H9 (cell line): Measurements from ENCODE around the gene CD2AP. TPM values are rescaled to one million over a fixed set of nuclear protein-coding genes. Genes with fewer than 3 reads are reported as not detected.

Source experiments
- DNase-seq: peaks from one replicate; pipeline ENCODE4 v3.0.0-alpha.2; 2017
- H2AFZ ChIP-seq: one replicate; pipeline ENCODE4 v1.6.1; 2013; ENCODE audit warnings: mild to moderate bottlenecking, low read length, control low read depth, moderate library complexity
- H2AK5ac ChIP-seq: 2 replicates; pipeline ENCODE4 v1.6.1; 2013; ENCODE audit warnings: low read length, control low read depth, mixed read lengths; ENCODE audit not compliant: insufficient read length
- H2BK120ac ChIP-seq: one replicate; pipeline ENCODE4 v1.6.1; 2013; ENCODE audit warnings: low read depth, mild to moderate bottlenecking, low read length, control low read depth, inconsistent platforms; ENCODE audit not compliant: poor library complexity, severe bottlenecking
- H2BK12ac ChIP-seq: 2 replicates; pipeline ENCODE4 v1.6.1; 2013; ENCODE audit warnings: low read length, control low read depth, mixed read lengths, low read depth; ENCODE audit not compliant: insufficient read length
- H2BK15ac ChIP-seq: 2 replicates; pipeline ENCODE4 v1.6.1; 2013; ENCODE audit warnings: low read depth, low read length, control low read depth
- H2BK20ac ChIP-seq: one replicate; pipeline ENCODE4 v1.6.1; 2013; ENCODE audit warnings: low read depth, mild to moderate bottlenecking, low read length, control low read depth, inconsistent platforms; ENCODE audit not compliant: poor library complexity, severe bottlenecking
- H2BK5ac ChIP-seq: 2 replicates; pipeline ENCODE4 v1.6.1; 2013; ENCODE audit warnings: low read length, control low read depth, mixed read lengths; ENCODE audit not compliant: insufficient read length
- H3K14ac ChIP-seq: 2 replicates; pipeline ENCODE4 v1.6.1; 2013; ENCODE audit warnings: low read length, control low read depth; ENCODE audit not compliant: insufficient read depth
- H3K18ac ChIP-seq: 2 replicates; pipeline ENCODE4 v1.6.1; 2013; ENCODE audit warnings: low read depth, mild to moderate bottlenecking, mixed read lengths, low read length, control low read depth; ENCODE audit not compliant: insufficient read length
- H3K23ac ChIP-seq: 2 replicates; pipeline ENCODE4 v1.6.1; 2013; ENCODE audit warnings: low read length, control low read depth, mixed read lengths, low read depth; ENCODE audit not compliant: insufficient read length
- H3K23me2 ChIP-seq: 2 replicates; pipeline ENCODE4 v1.6.1; 2013; ENCODE audit warnings: low read depth, mild to moderate bottlenecking, mixed read lengths, low read length, control low read depth; ENCODE audit not compliant: insufficient read length, poor library complexity, severe bottlenecking
- H3K27ac ChIP-seq: 2 replicates; pipeline ENCODE4 v1.5.1; 2013; ENCODE audit warnings: low read length, control low read depth, mixed read lengths, low read depth; ENCODE audit not compliant: insufficient read length
- H3K27me3 ChIP-seq: 2 replicates; pipeline ENCODE4 v1.6.1; 2013; ENCODE audit warnings: low read length, control low read depth, inconsistent platforms; ENCODE audit not compliant: insufficient read depth
- H3K4ac ChIP-seq: 2 replicates; pipeline ENCODE4 v1.6.1; 2013; ENCODE audit warnings: low read depth, mild to moderate bottlenecking, control low read depth, inconsistent platforms, low read length, moderate library complexity
- H3K4me1 ChIP-seq: 2 replicates; pipeline ENCODE4 v1.6.1; 2013; ENCODE audit warnings: low read length, control low read depth, inconsistent platforms; ENCODE audit not compliant: insufficient read depth
- H3K4me2 ChIP-seq: 2 replicates; pipeline ENCODE4 v1.6.1; 2013; ENCODE audit warnings: low read length, control low read depth, mixed read lengths; ENCODE audit not compliant: insufficient read length, insufficient read depth
- H3K56ac ChIP-seq: 2 replicates; pipeline ENCODE4 v1.6.1; 2013; ENCODE audit warnings: low read depth, mild to moderate bottlenecking, mixed read lengths, low read length, control low read depth; ENCODE audit not compliant: insufficient read length
- H3K79me1 ChIP-seq: 2 replicates; pipeline ENCODE4 v1.6.1; 2013; ENCODE audit warnings: low read depth, mild to moderate bottlenecking, moderate library complexity, low read length, control low read depth, inconsistent platforms; ENCODE audit not compliant: insufficient read depth, poor library complexity, severe bottlenecking
- H3K79me2 ChIP-seq: 2 replicates; pipeline ENCODE4 v1.6.1; 2013; ENCODE audit warnings: low read length, control low read depth, inconsistent platforms; ENCODE audit not compliant: insufficient read depth
- H3K9ac ChIP-seq: 2 replicates; pipeline ENCODE4 v1.6.1; 2013; ENCODE audit warnings: low read length, control low read depth, mixed read lengths; ENCODE audit not compliant: insufficient read length; ENCODE audit errors: extremely low read depth
- H3K9me3 ChIP-seq: one replicate; pipeline ENCODE4 v1.6.1; 2013; ENCODE audit warnings: low read depth, low read length, inconsistent platforms; ENCODE audit not compliant: control insufficient read depth
- H3T11ph ChIP-seq: one replicate; pipeline ENCODE4 v1.6.1; 2013; ENCODE audit warnings: mild to moderate bottlenecking, low read length, control low read depth, inconsistent platforms
- H4K20me1 ChIP-seq: one replicate; pipeline ENCODE4 v1.6.1; 2013; ENCODE audit not compliant: control insufficient read depth, insufficient read length, insufficient read depth
- H4K5ac ChIP-seq: 2 replicates; pipeline ENCODE4 v1.6.1; 2013; ENCODE audit warnings: low read depth, mild to moderate bottlenecking, mixed read lengths, low read length, control low read depth; ENCODE audit not compliant: insufficient read length
- H4K8ac ChIP-seq: replicated peaks from 2 replicates; pipeline ENCODE4 v1.6.1; 2013; ENCODE audit warnings: low read length, control low read depth, mixed read lengths, low read depth; ENCODE audit not compliant: insufficient read length
- H4K91ac ChIP-seq: 2 replicates; pipeline ENCODE4 v1.6.1; 2013; ENCODE audit warnings: low read depth, mild to moderate bottlenecking, moderate library complexity, mixed read lengths, low read length, control low read depth; ENCODE audit not compliant: insufficient read length
- H3K27ac Mint-ChIP-seq, 3 experiments: 2 replicates in 2 of 3; 3 replicates in 1 of 3; pipeline ENCODE4 v1.8.0; 2020 to 2021; ENCODE audit warnings: mixed read lengths in 3 of 3, mild to moderate bottlenecking in 1 of 3, moderate library complexity in 1 of 3
- H3K27me3 Mint-ChIP-seq: 2 replicates; pipeline ENCODE4 v1.8.0; 2021; ENCODE audit warnings: low read depth, mild to moderate bottlenecking, moderate library complexity, mixed read lengths
- H3K36me3 Mint-ChIP-seq, 3 experiments: 2 replicates in 2 of 3; 3 replicates in 1 of 3; pipeline ENCODE4 v1.8.0; 2020 to 2021; ENCODE audit warnings: low read depth in 3 of 3, mixed read lengths in 3 of 3; ENCODE audit not compliant: insufficient read depth in 1 of 3
- H3K4me1 Mint-ChIP-seq, 2 experiments: 2 replicates each; pipeline ENCODE4 v1.8.0; 2020; ENCODE audit warnings: mixed read lengths in 2 of 2
- H3K4me3 Mint-ChIP-seq, 2 experiments: 2 replicates in 1 of 2; 3 replicates in 1 of 2; pipeline ENCODE4 v1.8.0; 2020 to 2021; ENCODE audit warnings: mild to moderate bottlenecking in 2 of 2, mixed read lengths in 2 of 2, moderate library complexity in 1 of 2
- H3K9me3 Mint-ChIP-seq, 2 experiments: 2 replicates in 1 of 2; 3 replicates in 1 of 2; pipeline ENCODE4 v1.8.0; 2020; ENCODE audit warnings: mild to moderate bottlenecking in 2 of 2, mixed read lengths in 2 of 2, moderate library complexity in 1 of 2
- WGBS: extraction: QIAGEN DNeasy Blood & Tissue Kit; methylation state at CpG from one replicate; pipeline ENCODE4 v1.1.7; 2013; ENCODE audit warnings: missing lambda C conversion rate, low lambda C conversion rate, mixed read lengths; ENCODE audit not compliant: insufficient read length; ENCODE audit errors: extremely low coverage; 5-methylcytosine and 5-hydroxymethylcytosine counted together
- total RNA-seq: library from RNA; stranded (reverse); gene quantifications from 2 replicates; pipeline ENCODE4 v1.2.1, GENCODE V29; 2021
- TF ChIP-seq, protein P1 (sequence below): fragments of 200-600 bp; sonication (generic); conservative IDR thresholded peaks from 3 replicates; pipeline ENCODE4 v1.8.0; 2021; ENCODE audit warnings: antibody characterized with exemption, mild to moderate bottlenecking

Gene CD2AP
- total RNA-seq, 1 experiment from 2014 or later = 50.1 TPM

GRCh38 chr6:47603995-47604394 lies 126.4 kb downstream of the CD2AP start:
- no peaks in the 10 kb centered on the region for H3K9me3 Mint-ChIP-seq

More at GRCh38 chr6:47603995-47604394, 126.4 kb downstream of the CD2AP start:
- no peaks in the 10 kb centered on the region for H3K79me2 ChIP-seq
- no CpG with 5 or more reads among the region's 4 CpGs for WGBS
- no peak overlapping the region for H2AFZ ChIP-seq
- H2BK12ac ChIP-seq = no peak overlapping the region
- Mint-ChIP-seq H3K4me3 (no peak overlapping the region), H3K4me1 (no peaks in the 10 kb centered on the region), H3K27ac (no peak overlapping the region), H3K36me3 (peaks cover 14 to 35% (median 29%) of the 10 kb centered on the region in 3 experiments), H3K27me3 (no peaks in the 10 kb centered on the region)
- no peaks in the 10 kb centered on the region for H4K20me1 ChIP-seq
- no peak overlapping the region for H2AK5ac ChIP-seq
- no peak overlapping the region for H4K5ac ChIP-seq
- no peak overlapping the region for H3K4ac ChIP-seq
- H3K27ac ChIP-seq = no peak overlapping the region
- H3K23me2 ChIP-seq = no peaks in the 10 kb centered on the region
- H3K9me3 ChIP-seq = no peaks in the 10 kb centered on the region
- no peak overlapping the region for H3K9ac ChIP-seq
- no peak overlapping the region for H3T11ph ChIP-seq
- H4K8ac ChIP-seq = no peak overlapping the region
- no peak overlapping the region for H3K56ac ChIP-seq
- TF ChIP-seq, protein P1, sequence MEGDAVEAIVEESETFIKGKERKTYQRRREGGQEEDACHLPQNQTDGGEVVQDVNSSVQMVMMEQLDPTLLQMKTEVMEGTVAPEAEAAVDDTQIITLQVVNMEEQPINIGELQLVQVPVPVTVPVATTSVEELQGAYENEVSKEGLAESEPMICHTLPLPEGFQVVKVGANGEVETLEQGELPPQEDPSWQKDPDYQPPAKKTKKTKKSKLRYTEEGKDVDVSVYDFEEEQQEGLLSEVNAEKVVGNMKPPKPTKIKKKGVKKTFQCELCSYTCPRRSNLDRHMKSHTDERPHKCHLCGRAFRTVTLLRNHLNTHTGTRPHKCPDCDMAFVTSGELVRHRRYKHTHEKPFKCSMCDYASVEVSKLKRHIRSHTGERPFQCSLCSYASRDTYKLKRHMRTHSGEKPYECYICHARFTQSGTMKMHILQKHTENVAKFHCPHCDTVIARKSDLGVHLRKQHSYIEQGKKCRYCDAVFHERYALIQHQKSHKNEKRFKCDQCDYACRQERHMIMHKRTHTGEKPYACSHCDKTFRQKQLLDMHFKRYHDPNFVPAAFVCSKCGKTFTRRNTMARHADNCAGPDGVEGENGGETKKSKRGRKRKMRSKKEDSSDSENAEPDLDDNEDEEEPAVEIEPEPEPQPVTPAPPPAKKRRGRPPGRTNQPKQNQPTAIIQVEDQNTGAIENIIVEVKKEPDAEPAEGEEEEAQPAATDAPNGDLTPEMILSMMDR = no peak
- H3K4me2 ChIP-seq = no peak overlapping the region
- H3K4me1 ChIP-seq = no peaks in the 10 kb centered on the region
- no peak for DNase-seq
- no peaks in the 10 kb centered on the region for H3K79me1 ChIP-seq
- H4K91ac ChIP-seq = no peak overlapping the region
- H3K23ac ChIP-seq = no peak overlapping the region
- no peaks in the 10 kb centered on the region for H3K27me3 ChIP-seq
- no peak overlapping the region for H2BK20ac ChIP-seq
- no peak overlapping the region for H3K14ac ChIP-seq
- H2BK15ac ChIP-seq = no peak overlapping the region
- H2BK120ac ChIP-seq = no peak overlapping the region
- no peak overlapping the region for H2BK5ac ChIP-seq
- no peak overlapping the region for H3K18ac ChIP-seq
